Smooth muscle cell of trachea (primary cell): ENCODE measurements around the gene ABHD4. TPM values are rescaled to one million over a fixed set of nuclear protein-coding genes. Genes with fewer than 3 reads are reported as not detected.

Source experiments
- total RNA-seq: library from RNA; depleted of rRNA; stranded (reverse); fragments of >200 nt; gene quantifications from 2 replicates; pipeline ENCODE4 v1.2.1, GENCODE V29; 2014

ABHD4 gene
- total RNA-seq: 26.6 and 35.7 TPM in 2 replicates

GRCh38 chr14:22598099-22598895 lies at the start of gene ABHD4:
ABHD4 (plus strand) TSS chr14:22598300; CDS start chr14:22598307, 7 bp downstream.

GRCh38 chr14:22589096-22589839 lies 8.8 kb upstream of the ABHD4 start, which contains the start of gene DAD1:
DAD1 (minus strand) TSS chr14:22589224; CDS start chr14:22589157, 67 bp downstream.

GRCh38 chr14:22644305-22644635 lies 46.2 kb downstream of the ABHD4 start, which contains the start of gene OR6J1:
OR6J1 (minus strand) TSS chr14:22644352; CDS start chr14:22634811, 9,541 bp downstream.

Other genes starting within 250 kb of the ABHD4 start
- gene DAD1, start 9.1 kb upstream of the ABHD4 start, total RNA-seq: 272 and 342 TPM in 2 replicates
- gene OR6J1, start 46.1 kb downstream of the ABHD4 start, total RNA-seq: under 0.01 TPM in 1 of 2 replicates, not detected in the other
- gene OXA1L, start 168.4 kb downstream of the ABHD4 start, total RNA-seq: 45.5 and 75.6 TPM in 2 replicates
- 2.0 and 7.1 TPM in 2 replicates for gene SLC7A7, start 217.1 kb downstream of the ABHD4 start, total RNA-seq
- 30.3 and 64.3 TPM in 2 replicates for gene MRPL52, start 231.6 kb downstream of the ABHD4 start, total RNA-seq
- gene MMP14, start 238.3 kb downstream of the ABHD4 start, total RNA-seq: 468 and 649 TPM in 2 replicates